SU-DHL-6 (cell line): ENCODE results near the gene CACNG8.
A peak's percentile ranks its signal among the peaks of the same experiment; 100 is the strongest.

Experiments
- H2AFZ ChIP-seq: fragments of 200-600 bp; sonication (generic); 2 replicates; pipeline ENCODE4 v1.6.1; 2014; ENCODE audit warnings: low read depth, mild to moderate bottlenecking, moderate library complexity, mixed read lengths, antibody characterized with exemption, low read length; ENCODE audit not compliant: severe bottlenecking
- H3F3A ChIP-seq: fragments of 200-600 bp; shearing (Covaris generic); 2 replicates; pipeline ENCODE4 v1.6.0; 2016; ENCODE audit warnings: antibody characterized with exemption, mild to moderate bottlenecking; ENCODE audit not compliant: insufficient read depth
- H3K27ac ChIP-seq: fragments of 200-600 bp; sonication (generic); 2 replicates; pipeline ENCODE4 v1.5.1; 2016; ENCODE audit warnings: low read depth, mild to moderate bottlenecking, low read length, moderate library complexity, mixed read lengths
- H3K27me3 ChIP-seq: fragments of 200-600 bp; sonication (generic), shearing (Covaris generic); 2 replicates; pipeline ENCODE4 v1.6.0; 2014; ENCODE audit warnings: mild to moderate bottlenecking, low read length
- H3K36me3 ChIP-seq: fragments of 200-600 bp; sonication (generic); 2 replicates; pipeline ENCODE4 v1.6.1; 2014; ENCODE audit warnings: mild to moderate bottlenecking, low read length, mixed read lengths
- H3K4me2 ChIP-seq: fragments of 300-600, 200-600 bp; shearing (Covaris generic), sonication (generic); 2 replicates; pipeline ENCODE4 v1.6.0; 2014; ENCODE audit warnings: low read length, low read depth, mild to moderate bottlenecking; ENCODE audit not compliant: poor library complexity, severe bottlenecking
- H3K4me3 ChIP-seq: fragments of 200-600 bp; sonication (generic); 2 replicates; pipeline ENCODE4 v1.5.1; 2014; ENCODE audit warnings: antibody characterized with exemption, low read length, mild to moderate bottlenecking, mixed read lengths; ENCODE audit not compliant: insufficient read depth, poor library complexity, severe bottlenecking
- H3K79me2 ChIP-seq: fragments of 200-600 bp; sonication (generic); 2 replicates; pipeline ENCODE4 v1.6.1; 2014; ENCODE audit warnings: mild to moderate bottlenecking, low read length, moderate library complexity; ENCODE audit not compliant: insufficient read depth
- H3K9ac ChIP-seq: fragments of 200-600 bp; sonication (generic); 2 replicates; pipeline ENCODE4 v1.7.0; 2014; ENCODE audit warnings: mild to moderate bottlenecking, low read length
- H3K9me2 ChIP-seq: fragments of 200-600 bp; sonication (generic); replicated peaks from 2 replicates; pipeline ENCODE4 v1.6.1; 2014; ENCODE audit warnings: low read length; ENCODE audit not compliant: insufficient read depth
- H3K9me3 ChIP-seq: fragments of 200-600 bp; sonication (generic); 2 replicates; pipeline ENCODE4 v1.6.1; 2014; ENCODE audit warnings: low read length, mixed read lengths; ENCODE audit not compliant: insufficient read depth
- H4K20me1 ChIP-seq: fragments of 200-600 bp; sonication (generic); 2 replicates; pipeline ENCODE4 v1.6.1; 2014; ENCODE audit warnings: low read depth, mild to moderate bottlenecking, antibody characterized with exemption, low read length, moderate library complexity, mixed read lengths
- EZH2phosphoT487 ChIP-seq: fragments of 200-600 bp; sonication (generic), shearing (Covaris generic); conservative IDR thresholded peaks from 2 replicates; pipeline ENCODE4 v1.6.1; 2018; ENCODE audit warnings: mild to moderate bottlenecking, antibody characterized with exemption, low read length, moderate library complexity, mixed read lengths
- TF ChIP-seq, protein P1 (sequence below): fragments of 200-600 bp; sonication (generic); IDR thresholded peaks from one replicate; pipeline ENCODE4 v1.5.1; 2017; ENCODE audit warnings: antibody characterized with exemption, mild to moderate bottlenecking, low read length, moderate library complexity; ENCODE audit not compliant: insufficient read depth, poor library complexity, severe bottlenecking

Gene CACNG8

GRCh38 chr19:54026656-54027055 lies 63.9 kb downstream of the CACNG8 start:
- no peak overlapping the region for H3K4me3 ChIP-seq
- no peaks in the 10 kb centered on the region for H4K20me1 ChIP-seq
- H3K36me3 ChIP-seq, result no peaks in the 10 kb centered on the region
- H3F3A ChIP-seq, result no peaks in the 10 kb centered on the region
- H3K9me3 ChIP-seq, result no peaks in the 10 kb centered on the region
- H3K9ac ChIP-seq, result no peak overlapping the region
- TF ChIP-seq, protein P1, sequence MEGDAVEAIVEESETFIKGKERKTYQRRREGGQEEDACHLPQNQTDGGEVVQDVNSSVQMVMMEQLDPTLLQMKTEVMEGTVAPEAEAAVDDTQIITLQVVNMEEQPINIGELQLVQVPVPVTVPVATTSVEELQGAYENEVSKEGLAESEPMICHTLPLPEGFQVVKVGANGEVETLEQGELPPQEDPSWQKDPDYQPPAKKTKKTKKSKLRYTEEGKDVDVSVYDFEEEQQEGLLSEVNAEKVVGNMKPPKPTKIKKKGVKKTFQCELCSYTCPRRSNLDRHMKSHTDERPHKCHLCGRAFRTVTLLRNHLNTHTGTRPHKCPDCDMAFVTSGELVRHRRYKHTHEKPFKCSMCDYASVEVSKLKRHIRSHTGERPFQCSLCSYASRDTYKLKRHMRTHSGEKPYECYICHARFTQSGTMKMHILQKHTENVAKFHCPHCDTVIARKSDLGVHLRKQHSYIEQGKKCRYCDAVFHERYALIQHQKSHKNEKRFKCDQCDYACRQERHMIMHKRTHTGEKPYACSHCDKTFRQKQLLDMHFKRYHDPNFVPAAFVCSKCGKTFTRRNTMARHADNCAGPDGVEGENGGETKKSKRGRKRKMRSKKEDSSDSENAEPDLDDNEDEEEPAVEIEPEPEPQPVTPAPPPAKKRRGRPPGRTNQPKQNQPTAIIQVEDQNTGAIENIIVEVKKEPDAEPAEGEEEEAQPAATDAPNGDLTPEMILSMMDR, result no peak
- no peak for TF ChIP-seq EZH2phosphoT487
- H3K79me2 ChIP-seq, result no peaks in the 10 kb centered on the region
- no peak overlapping the region for H3K27ac ChIP-seq
- H3K9me2 ChIP-seq, result no peaks in the 10 kb centered on the region
- H3K27me3 ChIP-seq, result no peaks in the 10 kb centered on the region
- H3K4me2 ChIP-seq, result no peak overlapping the region
- H2AFZ ChIP-seq, result no peak overlapping the region

DNA sequence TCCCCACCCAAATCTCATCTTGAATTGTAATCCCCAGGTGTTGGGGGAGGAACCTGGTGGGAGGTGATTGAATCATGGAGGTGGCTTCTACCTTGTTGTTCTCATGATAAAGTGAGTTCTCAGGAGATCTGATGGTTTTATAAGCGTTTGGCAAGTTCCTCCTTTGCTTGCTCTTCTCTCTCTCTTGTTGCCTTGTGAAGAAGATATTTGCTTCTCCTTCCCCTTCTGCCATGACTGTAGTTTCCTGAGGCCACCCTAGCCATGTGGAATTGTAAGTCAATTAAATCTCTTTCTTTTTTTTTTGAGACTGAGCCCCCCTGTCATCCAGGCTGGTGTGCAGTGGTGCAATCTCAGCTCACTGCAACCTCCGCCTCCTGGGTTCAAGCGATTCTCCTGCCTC lies 66.6 kb downstream of the CACNG8 start:
- Histone ChIP-seq H3K36me3 (no peaks in the 10 kb centered on the region), H3K4me2 (no peak overlapping the region), H3F3A (no peaks in the 10 kb centered on the region), H3K79me2 (no peaks in the 10 kb centered on the region), H4K20me1 (no peaks in the 10 kb centered on the region), H3K4me3 (no peak overlapping the region), H3K9me3 (no peaks in the 10 kb centered on the region), H2AFZ (no peak overlapping the region), H3K9me2 (no peaks in the 10 kb centered on the region), H3K9ac (no peak overlapping the region), H3K27ac (no peak overlapping the region), H3K27me3 (no peaks in the 10 kb centered on the region)
- TF ChIP-seq, protein P1, result no peak
- TF ChIP-seq EZH2phosphoT487, result no peak

- no peak overlapping the region for H3K27ac ChIP-seq
- H3K4me3 ChIP-seq, result no peak overlapping the region
- H3F3A ChIP-seq, result no peaks in the 10 kb centered on the region
- no peaks in the 10 kb centered on the region for H3K27me3 ChIP-seq
- no peaks in the 10 kb centered on the region for H4K20me1 ChIP-seq
- H3K9me2 ChIP-seq, result no peaks in the 10 kb centered on the region
- H3K9me3 ChIP-seq, result no peaks in the 10 kb centered on the region
- no peaks in the 10 kb centered on the region for H3K79me2 ChIP-seq
- H3K9ac ChIP-seq, result no peak overlapping the region
- no peak for TF ChIP-seq EZH2phosphoT487
- TF ChIP-seq, protein P1, result peak; percentile 30
- no peak overlapping the region for H3K4me2 ChIP-seq
- no peak overlapping the region for H2AFZ ChIP-seq
- no peaks in the 10 kb centered on the region for H3K36me3 ChIP-seq
Observed at GRCh38 chr19:54029930-54030490, 67.3 kb downstream of the CACNG8 start.
